K562 (cell line): ENCODE measurements around the gene N4BP2. TPM values are rescaled to one million over a fixed set of nuclear protein-coding genes. Genes with fewer than 3 reads are reported as not detected.

Experiments
- ATAC-seq: fragments of 200-7000 bp; cut with Tn5 transposase; 3 replicates; pipeline ENCODE4 v1.9.1; 2020; ENCODE audit warnings: moderate library complexity
- BruUV-seq: library from RNA; stranded (reverse); fragments of 400-500 nt; replicated peaks from 2 replicates; lab custom pipeline; 2021; lab: Mats Ljungman, UMichigan
- CTCF ChIA-PET: fragments of 300-600 bp; formaldehyde crosslinking; extraction: SDS; loops from one replicate; lab custom pipeline; 2021; ENCODE audit warnings: low intra/inter-chr PET ratio; lab: Yijun Ruan, JAX
- POLR2A ChIA-PET: fragments of 300-600, 350-650 bp; sonication (Branson Sonifier 250); formaldehyde crosslinking; extraction: SDS; loops from one replicate; lab custom pipeline; 2021; ENCODE audit warnings: antibody characterized with exemption, inconsistent platforms; lab: Yijun Ruan, JAX
- DNase-seq, 4 experiments: peaks; one replicate each; pipeline versions ENCODE4 v3.0.0 to v3.0.0-alpha.2; 2011 to 2018; ENCODE audit warnings: low spot score in 3 of 4, mixed read lengths in 3 of 4; ENCODE audit errors: extremely low read depth in 1 of 4
- FAIRE-seq: peaks from 2 replicates; lab custom pipeline; 2011; peaks lifted over from hg19 to GRCh38; lab: Jason Lieb, UNC
- H2AFZ ChIP-seq: 2 replicates; pipeline ENCODE4 v1.6.0; 2011; ENCODE audit warnings: low read depth, low read length, control low read depth, inconsistent platforms
- H3K27ac ChIP-seq: fragments of 200-600 bp; 3 replicates; pipeline ENCODE4 v1.8.0; 2011; ENCODE audit warnings: low read depth, mild to moderate bottlenecking, control low read depth, inconsistent platforms, low read length, moderate library complexity, mixed read lengths; ENCODE audit errors: extremely low read depth
- H3K27me3 ChIP-seq, 2 experiments: fragments of 300-600 bp in 1 of 2; 2 replicates in 1 of 2; 3 replicates in 1 of 2; pipeline versions ENCODE4 v1.6.0 to v1.8.0; 2011; ENCODE audit warnings: inconsistent platforms in 2 of 2, low read length in 2 of 2, mild to moderate bottlenecking in 1 of 2, mixed read lengths in 1 of 2, moderate library complexity in 1 of 2; ENCODE audit not compliant: control insufficient read depth in 2 of 2, insufficient read depth in 2 of 2
- H3K36me3 ChIP-seq: fragments of 300-600 bp; 3 replicates; pipeline ENCODE4 v1.8.0; 2011; ENCODE audit warnings: mild to moderate bottlenecking, low read length, inconsistent platforms; ENCODE audit not compliant: control insufficient read depth, insufficient read depth
- H3K4me1 ChIP-seq, 2 experiments: fragments of 200-600 bp in 1 of 2; replicated peaks in 1 of 2; 2 replicates in 1 of 2; 3 replicates in 1 of 2; pipeline versions ENCODE4 v1.5.1 to v1.8.0; 2011; ENCODE audit warnings: inconsistent platforms in 2 of 2, low read length in 2 of 2, mild to moderate bottlenecking in 1 of 2, mixed read lengths in 1 of 2, moderate library complexity in 1 of 2; ENCODE audit not compliant: control insufficient read depth in 2 of 2, insufficient read depth in 2 of 2
- H3K4me2 ChIP-seq: 2 replicates; pipeline ENCODE4 v1.6.1; 2011; ENCODE audit warnings: low read length, control low read depth, inconsistent platforms, mixed read lengths; ENCODE audit not compliant: insufficient read depth
- H3K4me3 ChIP-seq: fragments of 200-600 bp; sonication (generic), shearing (Covaris generic); 2 replicates; pipeline ENCODE4 v1.5.1; 2016; ENCODE audit warnings: control low read depth, inconsistent platforms
- H3K79me2 ChIP-seq: fragments of 200-600 bp; 3 replicates; pipeline ENCODE4 v1.8.0; 2011; ENCODE audit warnings: low read length, inconsistent platforms; ENCODE audit not compliant: control insufficient read depth, insufficient read depth
- H3K9ac ChIP-seq, 2 experiments: 2 replicates each; pipeline versions ENCODE4 v1.6.0 to v1.6.1; 2011; ENCODE audit warnings: low read depth in 2 of 2, low read length in 2 of 2, control low read depth in 1 of 2, inconsistent platforms in 1 of 2, mild to moderate bottlenecking in 1 of 2, mixed read lengths in 1 of 2; ENCODE audit not compliant: insufficient read depth in 1 of 2
- H3K9me1 ChIP-seq: one replicate; pipeline ENCODE4 v1.6.0; 2011; ENCODE audit warnings: inconsistent platforms, mild to moderate bottlenecking, low read length, moderate library complexity; ENCODE audit not compliant: control insufficient read depth, insufficient read depth
- H3K9me3 ChIP-seq: replicated peaks from 2 replicates; pipeline ENCODE4 v1.5.1; 2011; ENCODE audit warnings: low read depth, low read length, inconsistent platforms; ENCODE audit not compliant: control insufficient read depth, insufficient read depth
- H4K20me1 ChIP-seq: replicated peaks from 2 replicates; pipeline ENCODE4 v1.6.1; 2011; ENCODE audit warnings: low read length, inconsistent platforms, mixed read lengths; ENCODE audit not compliant: control insufficient read depth, insufficient read depth
- ARNT ChIP-seq, 2 experiments: fragments of 450-650 bp; IDR thresholded peaks; 2 replicates each; pipeline ENCODE4 v1.6.1; 2016; ENCODE audit warnings: mild to moderate bottlenecking in 1 of 2
- C11orf30 ChIP-seq: fragments of 450-650 bp; IDR thresholded peaks from 2 replicates; pipeline ENCODE4 v1.6.1; 2016; ENCODE audit warnings: low read depth, mild to moderate bottlenecking
- HDAC3 ChIP-seq: fragments of 450-650 bp; IDR thresholded peaks from 2 replicates; pipeline ENCODE4 v1.6.1; 2018; ENCODE audit warnings: borderline replicate concordance, mild to moderate bottlenecking, moderate library complexity; ENCODE audit not compliant: partially characterized antibody
- HNRNPUL1 ChIP-seq: fragments of 200-400 bp; formaldehyde crosslinking; IDR thresholded peaks from 2 replicates; pipeline ENCODE4 v1.6.1; 2017; ENCODE audit warnings: low read length
- KLF6 ChIP-seq: fragments of 250-450 bp; sonication (Bioruptor Pico); IDR thresholded peaks from 2 replicates; pipeline ENCODE4 v1.4.0; 2020; ENCODE audit warnings: mild to moderate bottlenecking, moderate library complexity, borderline replicate concordance
- RBM15 ChIP-seq: fragments of 200-400 bp; formaldehyde crosslinking; IDR thresholded peaks from 2 replicates; pipeline ENCODE4 v1.6.1; 2018; ENCODE audit warnings: mild to moderate bottlenecking, low read length, moderate library complexity; ENCODE audit not compliant: insufficient read depth
- ZNF121 ChIP-seq: sonication (generic); formaldehyde crosslinking; conservative IDR thresholded peaks from 2 replicates; pipeline ENCODE4 v1.8.0; 2022; ENCODE audit warnings: missing genetic modification reagents
- WGBS: fragments of 100-300 bp; shearing (Covaris generic); methylation state at CpG from one replicate; pipeline ENCODE4 v1.1.6; 2016; ENCODE audit warnings: low coverage, mixed read lengths; ENCODE audit not compliant: insufficient coverage; ENCODE audit errors: missing lambda C conversion rate; 5-methylcytosine and 5-hydroxymethylcytosine counted together
- in situ Hi-C: fragments of 300-500 bp; cut with MboI; formaldehyde crosslinking; loops from 4 replicates; pipeline ENCODE4 v1.15.0; 2018; ENCODE audit warnings: inconsistent platforms, mixed read lengths
- intact Hi-C: fragments of 100-400 bp; cut with micrococcal nuclease; formaldehyde crosslinking; loops from 2 replicates; pipeline ENCODE4 v1.14.2; 2022
- polyA plus RNA-seq, 8 experiments: library from polyadenylated mRNA; depleted of rRNA in 4 of 8; stranded (reverse) in 5 of 8; unstranded in 3 of 8; fragments of >200 nt; fragmentation: Nextera tagmentation in 2 of 8; fragmentation: Illumina TruSeq in 1 of 8; extraction: Ambion mirVana in 2 of 8; extraction: Trizol in 1 of 8; gene quantifications; 2 replicates each; pipeline versions ENCODE4 v1.2.1 to v1.2.3, GENCODE V29; 2011 to 2014; ENCODE audit warnings: inconsistent platforms in 1 of 8, missing spikeins in 1 of 8
- total RNA-seq, 7 experiments: library from RNA; depleted of rRNA in 6 of 7; stranded (reverse); fragments of >200 nt in 6 of 7; fragmentation: Illumina TruSeq in 2 of 7; extraction: Trizol in 2 of 7; gene quantifications; 2 replicates each; pipeline versions ENCODE4 v1.2.1 to v1.2.3, GENCODE V29; 2011 to 2021; ENCODE audit warnings: low replicate concordance in 1 of 7
- TF ChIP-seq, protein P1 (sequence below): fragments of 450-650 bp; formaldehyde crosslinking; IDR thresholded peaks from 2 replicates; pipeline ENCODE4 v1.4.0; 2020; ENCODE audit warnings: mild to moderate bottlenecking, moderate library complexity
- TF ChIP-seq, protein P2 (sequence below): sonication (generic); formaldehyde crosslinking; IDR thresholded peaks from 2 replicates; pipeline ENCODE4 v1.8.0; 2023; ENCODE audit warnings: missing genetic modification reagents, mild to moderate bottlenecking, borderline replicate concordance

Gene N4BP2
- total and polyA plus RNA-seq, 9 of the 15 experiments (the other 6 are each of a cell fraction or from before 2014, with no cell fraction given): 2.7 to 12.6 (median 7.6) TPM

GRCh38 chr4:40070387-40070786 is 13.7 kb downstream of the N4BP2 start:
- ChIA-PET CTCF (no interaction called here), POLR2A (interaction anchor here (0.6 kb wide), 1 partner anchor 673 kb away, joined by 3 read pairs; no protein-coding TSS in a partner anchor)
- H3K79me2 ChIP-seq: no peaks in the 10 kb centered on the region; the same call in 1 of the 3 replicates
- H3K4me1 ChIP-seq: no peaks in the 10 kb centered on the region
- FAIRE-seq (no peak), ATAC-seq (no peak), DNase-seq (no peak)
- in situ Hi-C loops (no loop called here), intact Hi-C loops (no loop called here)
- H3K9me1 ChIP-seq: no peaks in the 10 kb centered on the region
- BruUV-seq: no TSS peak
- peaks cover 7% of the 10 kb centered on the region; the same call in 1 of the 3 replicates for H3K36me3 ChIP-seq
- no peak overlapping the region for H2AFZ ChIP-seq
- H3K27ac ChIP-seq: no peak overlapping the region
- H3K4me3 ChIP-seq: no peak overlapping the region
- no peak overlapping the region for H3K4me2 ChIP-seq
- no peaks in the 10 kb centered on the region for H4K20me1 ChIP-seq
- 90% methylated on average over 1 of the region's 1 CpG for WGBS
- H3K27me3 ChIP-seq: no peaks in the 10 kb centered on the region
- H3K9me3 ChIP-seq: no peaks in the 10 kb centered on the region
- no peak overlapping the region for H3K9ac ChIP-seq
- TF ChIP-seq C11orf30 (no peak), ZNF121 (peak; percentile 19; the same call in 1 of the 2 replicates)
- TF ChIP-seq, all 486 proteins: peak for 1

- no peaks in the 10 kb centered on the region for H4K20me1 ChIP-seq
- no peak overlapping the region for H2AFZ ChIP-seq
- H3K27ac ChIP-seq: no peak overlapping the region
- no peaks in the 10 kb centered on the region for H3K79me2 ChIP-seq
- H3K4me3 ChIP-seq: no peak overlapping the region
- no peak overlapping the region for H3K9ac ChIP-seq
- ATAC-seq (no peak), FAIRE-seq (no peak), DNase-seq (no peak)
- WGBS: 79% methylated on average over 8 of the region's 8 CpGs
- intact Hi-C loops: no loop called here
- no peaks in the 10 kb centered on the region for H3K27me3 ChIP-seq
- H3K4me2 ChIP-seq: no peak overlapping the region
- H3K9me3 ChIP-seq: no peaks in the 10 kb centered on the region
- ChIA-PET POLR2A (interaction anchor here (2.4 kb wide), 1 partner anchor 231 kb away, joined by 10 read pairs; no protein-coding TSS in a partner anchor), CTCF (no interaction called here)
- in situ Hi-C loops: no loop called here
- no peaks in the 10 kb centered on the region for H3K36me3 ChIP-seq
- H3K9me1 ChIP-seq: no peaks in the 10 kb centered on the region
- BruUV-seq: no TSS peak
- no peaks in the 10 kb centered on the region for H3K4me1 ChIP-seq
- TF ChIP-seq ARNT (IDR thresholded peaks at IDR 0.05): no peak
- no peak for TF ChIP-seq KLF6 (CRISPR knock-in tag)
- TF ChIP-seq HDAC3: no peak
- no peak for TF ChIP-seq HNRNPUL1
- no peak for TF ChIP-seq RBM15
- TF ChIP-seq, protein P1, sequence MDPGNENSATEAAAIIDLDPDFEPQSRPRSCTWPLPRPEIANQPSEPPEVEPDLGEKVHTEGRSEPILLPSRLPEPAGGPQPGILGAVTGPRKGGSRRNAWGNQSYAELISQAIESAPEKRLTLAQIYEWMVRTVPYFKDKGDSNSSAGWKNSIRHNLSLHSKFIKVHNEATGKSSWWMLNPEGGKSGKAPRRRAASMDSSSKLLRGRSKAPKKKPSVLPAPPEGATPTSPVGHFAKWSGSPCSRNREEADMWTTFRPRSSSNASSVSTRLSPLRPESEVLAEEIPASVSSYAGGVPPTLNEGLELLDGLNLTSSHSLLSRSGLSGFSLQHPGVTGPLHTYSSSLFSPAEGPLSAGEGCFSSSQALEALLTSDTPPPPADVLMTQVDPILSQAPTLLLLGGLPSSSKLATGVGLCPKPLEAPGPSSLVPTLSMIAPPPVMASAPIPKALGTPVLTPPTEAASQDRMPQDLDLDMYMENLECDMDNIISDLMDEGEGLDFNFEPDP (CRISPR knock-in tag): no peak
- TF ChIP-seq, protein P2, sequence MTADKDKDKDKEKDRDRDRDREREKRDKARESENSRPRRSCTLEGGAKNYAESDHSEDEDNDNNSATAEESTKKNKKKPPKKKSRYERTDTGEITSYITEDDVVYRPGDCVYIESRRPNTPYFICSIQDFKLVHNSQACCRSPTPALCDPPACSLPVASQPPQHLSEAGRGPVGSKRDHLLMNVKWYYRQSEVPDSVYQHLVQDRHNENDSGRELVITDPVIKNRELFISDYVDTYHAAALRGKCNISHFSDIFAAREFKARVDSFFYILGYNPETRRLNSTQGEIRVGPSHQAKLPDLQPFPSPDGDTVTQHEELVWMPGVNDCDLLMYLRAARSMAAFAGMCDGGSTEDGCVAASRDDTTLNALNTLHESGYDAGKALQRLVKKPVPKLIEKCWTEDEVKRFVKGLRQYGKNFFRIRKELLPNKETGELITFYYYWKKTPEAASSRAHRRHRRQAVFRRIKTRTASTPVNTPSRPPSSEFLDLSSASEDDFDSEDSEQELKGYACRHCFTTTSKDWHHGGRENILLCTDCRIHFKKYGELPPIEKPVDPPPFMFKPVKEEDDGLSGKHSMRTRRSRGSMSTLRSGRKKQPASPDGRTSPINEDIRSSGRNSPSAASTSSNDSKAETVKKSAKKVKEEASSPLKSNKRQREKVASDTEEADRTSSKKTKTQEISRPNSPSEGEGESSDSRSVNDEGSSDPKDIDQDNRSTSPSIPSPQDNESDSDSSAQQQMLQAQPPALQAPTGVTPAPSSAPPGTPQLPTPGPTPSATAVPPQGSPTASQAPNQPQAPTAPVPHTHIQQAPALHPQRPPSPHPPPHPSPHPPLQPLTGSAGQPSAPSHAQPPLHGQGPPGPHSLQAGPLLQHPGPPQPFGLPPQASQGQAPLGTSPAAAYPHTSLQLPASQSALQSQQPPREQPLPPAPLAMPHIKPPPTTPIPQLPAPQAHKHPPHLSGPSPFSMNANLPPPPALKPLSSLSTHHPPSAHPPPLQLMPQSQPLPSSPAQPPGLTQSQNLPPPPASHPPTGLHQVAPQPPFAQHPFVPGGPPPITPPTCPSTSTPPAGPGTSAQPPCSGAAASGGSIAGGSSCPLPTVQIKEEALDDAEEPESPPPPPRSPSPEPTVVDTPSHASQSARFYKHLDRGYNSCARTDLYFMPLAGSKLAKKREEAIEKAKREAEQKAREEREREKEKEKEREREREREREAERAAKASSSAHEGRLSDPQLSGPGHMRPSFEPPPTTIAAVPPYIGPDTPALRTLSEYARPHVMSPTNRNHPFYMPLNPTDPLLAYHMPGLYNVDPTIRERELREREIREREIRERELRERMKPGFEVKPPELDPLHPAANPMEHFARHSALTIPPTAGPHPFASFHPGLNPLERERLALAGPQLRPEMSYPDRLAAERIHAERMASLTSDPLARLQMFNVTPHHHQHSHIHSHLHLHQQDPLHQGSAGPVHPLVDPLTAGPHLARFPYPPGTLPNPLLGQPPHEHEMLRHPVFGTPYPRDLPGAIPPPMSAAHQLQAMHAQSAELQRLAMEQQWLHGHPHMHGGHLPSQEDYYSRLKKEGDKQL (CRISPR knock-in tag): no peak
These were observed 29.8 kb downstream of the N4BP2 start for GRCh38 chr4:40086421-40086820.
